ENCODE data around the gene NOL12.

GRCh38 chr22:37647928-37648327, 38.2 kb upstream of the NOL12 start:
- TF ChIP-seq CTCF (IDR thresholded peaks at IDR 0.05) (no peak), EZH2phosphoT487 (IDR thresholded peaks at IDR 0.05) (no peak), EZH2 (IDR thresholded peaks at IDR 0.05) (no peak)

Measured in neural progenitor cell (in vitro differentiated cells).